CD4-positive, alpha-beta T cell treated with Interleukin-2 at 100 ng/mL for 4 hours (primary cell): Measurements from ENCODE around the gene SHC4.
A peak's percentile ranks its signal among the peaks of the same experiment; 100 is the strongest.
"Not testable (repeated sequence)": the region's sequence is repeated elsewhere in the genome, so short reads cannot be mapped to it uniquely, and the experiment has no call there.

Source experiments
- DNase-seq: peaks from one replicate; pipeline ENCODE4 v3.0.0-alpha.2; 2020; ENCODE audit warnings: low spot score

Gene SHC4

GRCh38 chr15:48883699-48884098, 80.0 kb downstream of the SHC4 start:
- DNase-seq = no peak

GRCh38 chr15:48880070-48880634, 83.6 kb downstream of the SHC4 start:
- no peak for DNase-seq

DNA sequence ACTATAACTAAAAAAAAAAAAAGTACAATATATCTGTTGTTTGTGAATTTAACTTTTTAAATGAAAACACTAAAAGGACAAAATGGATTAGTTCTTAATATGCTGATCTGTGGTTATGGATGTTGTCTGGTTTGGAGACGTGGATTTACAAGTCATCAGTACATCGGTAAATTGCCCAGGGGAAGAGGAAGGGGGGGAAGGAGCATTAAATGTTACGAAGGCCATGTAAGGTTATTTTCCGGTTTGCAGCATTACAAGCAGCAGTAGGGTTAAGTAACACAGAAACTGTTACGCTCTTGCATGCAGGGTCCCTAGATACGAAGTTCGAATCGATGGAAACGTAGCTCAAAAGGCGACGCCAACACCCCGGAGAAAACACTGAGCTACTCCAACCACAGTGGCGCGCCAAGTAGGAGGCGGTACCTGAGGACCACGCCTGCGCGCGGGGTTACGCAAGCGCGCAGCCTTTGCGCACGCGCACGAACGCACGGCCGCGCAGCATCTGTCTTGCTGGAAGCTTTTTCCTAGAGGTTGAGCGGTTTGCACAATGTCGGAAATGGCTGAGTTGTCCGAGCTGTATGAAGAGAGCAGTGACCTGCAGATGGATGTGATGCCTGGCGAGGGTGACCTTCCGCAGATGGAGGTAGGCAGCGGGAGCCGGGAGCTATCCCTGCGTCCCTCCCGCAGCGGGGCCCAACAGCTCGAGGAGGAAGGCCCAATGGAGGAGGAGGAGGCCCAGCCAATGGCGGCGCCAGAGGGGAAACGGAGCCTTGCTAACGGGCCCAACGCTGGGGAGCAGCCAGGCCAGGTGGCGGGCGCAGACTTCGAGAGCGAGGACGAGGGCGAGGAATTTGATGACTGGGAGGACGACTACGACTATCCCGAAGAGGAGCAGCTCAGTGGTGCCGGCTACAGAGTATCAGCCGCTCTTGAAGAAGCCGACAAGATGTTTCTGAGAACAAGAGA, 85.8 kb downstream of the SHC4 start, which contains the start of gene EID1:
Gene EID1 (plus strand): TSS at position 505 of the 966 bp plus-strand sequence. CDS start 43 bp downstream, at position 548.
- peak; percentile 93 for DNase-seq

DNA sequence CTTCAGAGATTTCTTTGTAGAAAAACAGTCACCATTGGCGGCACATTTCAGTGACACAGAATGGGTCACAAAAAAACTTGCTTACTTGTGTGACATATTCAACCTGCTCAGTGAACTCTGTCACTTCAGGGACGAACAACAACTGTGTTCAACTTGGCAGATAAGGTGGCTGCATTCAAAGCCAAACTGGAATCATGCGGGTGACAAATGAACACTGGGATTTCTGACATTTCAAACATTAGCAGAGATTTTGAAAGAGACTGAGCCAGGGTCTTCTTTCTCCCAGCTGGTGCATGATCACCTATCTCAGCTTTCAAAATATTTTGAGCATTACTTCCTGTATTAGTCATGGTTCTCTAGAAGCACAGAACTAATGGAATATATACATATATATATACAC, 87.7 kb downstream of the SHC4 start:
- DNase-seq = no peak

GRCh38 chr15:48875241-48875960, 88.3 kb downstream of the SHC4 start:
- DNase-seq = no peak

DNA sequence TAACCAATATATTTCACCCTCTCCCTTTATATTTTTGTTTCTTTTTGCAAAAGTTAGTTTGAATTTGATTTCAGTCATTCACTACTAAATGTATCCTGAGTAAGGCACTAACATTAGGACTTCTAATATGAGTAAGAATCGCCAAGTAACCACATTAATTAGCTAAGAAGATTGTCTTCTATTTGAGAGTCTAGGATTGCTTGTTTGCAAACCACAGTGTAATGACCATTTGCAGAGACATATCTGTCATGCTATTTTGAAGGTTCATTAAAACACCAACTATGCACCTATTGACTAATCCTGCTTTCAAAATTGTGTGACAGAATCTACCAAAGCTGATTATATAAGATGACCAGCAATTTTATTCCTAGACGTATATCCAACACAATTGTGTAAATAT, 91.1 kb downstream of the SHC4 start:
- no peak for DNase-seq

DNA sequence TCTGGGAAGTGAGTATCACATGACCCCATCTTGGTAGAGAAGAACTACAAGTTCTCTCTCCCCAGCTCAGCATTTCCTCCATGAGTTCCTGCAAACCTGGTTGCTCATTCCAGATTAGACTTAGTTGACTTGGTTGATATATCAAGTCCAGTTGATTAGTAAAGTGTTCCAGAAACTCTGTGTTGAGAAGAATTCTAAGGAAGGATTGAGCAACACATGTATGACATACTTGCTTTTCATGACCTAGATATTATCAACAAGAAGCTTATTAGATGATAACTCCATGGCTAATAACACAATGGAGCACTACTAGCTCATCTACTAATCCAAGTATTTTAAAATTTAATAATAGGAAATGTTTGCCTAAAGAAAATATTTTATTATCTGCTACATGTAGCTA, 92.2 kb downstream of the SHC4 start:
- DNase-seq = no peak

GRCh38 chr15:48869966-48870365, 93.8 kb downstream of the SHC4 start:
- no peak for DNase-seq

DNA sequence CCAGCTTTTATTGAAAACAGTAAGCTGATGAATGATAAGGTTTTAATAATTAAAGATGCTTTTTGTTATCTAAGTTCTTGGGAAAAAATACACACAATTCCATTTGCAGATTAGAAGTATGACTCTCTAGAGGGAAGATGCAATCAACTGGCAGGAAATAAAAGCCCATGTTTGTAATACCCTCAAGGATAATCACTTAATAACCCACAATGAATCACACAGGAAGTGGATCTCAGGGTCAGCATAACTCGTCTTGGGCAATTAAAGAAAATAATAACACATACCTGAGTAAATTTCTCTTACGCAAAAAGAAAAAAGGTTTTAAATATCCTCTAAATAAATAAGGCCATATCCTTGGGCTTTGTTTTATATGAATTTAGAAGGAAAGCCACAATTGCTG, 95.2 kb downstream of the SHC4 start:
- DNase-seq = no peak

GRCh38 chr15:48868023-48868422, 95.7 kb downstream of the SHC4 start:
- DNase-seq = no peak

- no peak for DNase-seq
Measured at GRCh38 chr15:48866141-48866563, 97.6 kb downstream of the SHC4 start.

DNA sequence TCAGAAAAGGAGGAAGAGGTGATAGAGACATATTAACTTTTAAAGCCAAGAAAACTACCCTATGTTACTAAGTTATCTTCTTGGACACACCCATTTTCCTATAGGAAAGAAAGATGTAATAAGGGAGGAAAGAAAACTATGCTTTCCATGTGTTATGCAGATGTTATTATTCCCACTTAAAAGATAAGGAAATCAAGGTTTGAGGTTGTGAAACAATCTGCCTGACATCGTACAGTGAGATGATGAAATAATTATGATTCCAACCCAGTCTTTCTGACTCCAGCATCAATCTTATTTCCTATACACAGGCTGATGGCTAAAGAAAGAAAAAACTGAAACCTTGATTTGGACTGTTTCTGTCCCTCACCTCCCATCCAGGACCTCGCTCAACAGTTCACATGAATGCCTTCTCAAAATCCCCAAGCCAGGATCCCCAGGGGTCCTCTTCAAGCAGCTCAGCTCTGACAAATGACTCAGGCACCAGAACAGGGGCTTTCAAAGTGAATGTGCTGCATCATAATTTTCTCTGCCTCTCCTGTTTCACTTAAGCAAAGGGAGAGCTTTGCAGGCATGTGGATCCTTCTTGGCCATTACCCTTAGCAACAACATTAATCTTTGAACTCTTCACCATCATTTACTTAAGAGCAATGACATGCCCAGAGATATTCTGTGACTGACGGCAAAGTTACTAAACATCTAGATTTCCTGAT, 98.2 kb downstream of the SHC4 start:
- DNase-seq = no peak

GRCh38 chr15:48862705-48863104, 101.0 kb downstream of the SHC4 start:
- DNase-seq = no peak

DNA sequence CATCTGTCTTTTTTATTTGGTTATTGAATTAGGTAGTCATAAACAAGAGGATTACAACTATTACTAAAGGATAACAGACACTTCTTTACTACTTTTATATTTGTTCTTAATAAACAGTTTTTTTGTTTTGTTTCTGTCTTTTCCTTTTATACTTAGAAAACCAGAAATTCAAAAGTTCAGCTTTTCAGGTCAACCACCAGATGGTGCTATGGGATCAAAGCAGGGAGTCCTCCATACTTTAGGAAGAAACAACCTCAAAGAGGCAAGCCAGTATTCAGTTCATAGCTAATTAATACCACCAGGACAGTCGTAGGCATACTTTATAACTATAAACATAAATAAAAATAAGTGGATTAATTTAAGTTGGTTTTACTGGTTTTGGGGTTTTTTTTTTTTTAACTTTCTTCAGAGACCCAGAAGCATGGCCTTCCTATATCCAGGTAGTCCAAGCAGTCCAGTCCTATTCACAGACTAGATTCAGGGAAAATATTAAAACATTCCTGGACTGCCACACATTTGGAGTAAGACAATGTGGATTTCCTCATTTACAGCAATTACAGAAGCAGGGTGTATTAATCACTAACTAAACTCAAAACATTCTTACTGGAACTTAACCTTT, 101.8 kb downstream of the SHC4 start:
- peak; percentile 73 for DNase-seq

DNA sequence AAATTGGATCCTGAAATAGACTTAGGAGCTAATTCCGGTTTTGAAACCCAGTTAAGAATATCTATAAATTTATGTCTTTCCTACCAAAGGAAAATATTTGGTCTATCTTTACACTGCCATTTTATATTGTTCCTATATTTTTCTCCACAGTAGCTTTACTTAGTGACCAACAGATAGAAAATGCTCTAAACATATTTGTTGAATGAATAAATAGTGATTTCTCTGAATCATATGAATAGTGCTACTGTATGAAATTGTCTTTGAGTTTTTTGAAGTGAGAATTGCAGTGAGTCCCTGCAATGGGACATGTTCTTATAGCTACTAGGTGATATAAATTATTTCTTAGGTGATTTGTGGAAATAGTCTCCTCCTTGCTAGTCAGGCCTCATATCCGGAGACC, 104.3 kb downstream of the SHC4 start:
- no peak for DNase-seq

DNA sequence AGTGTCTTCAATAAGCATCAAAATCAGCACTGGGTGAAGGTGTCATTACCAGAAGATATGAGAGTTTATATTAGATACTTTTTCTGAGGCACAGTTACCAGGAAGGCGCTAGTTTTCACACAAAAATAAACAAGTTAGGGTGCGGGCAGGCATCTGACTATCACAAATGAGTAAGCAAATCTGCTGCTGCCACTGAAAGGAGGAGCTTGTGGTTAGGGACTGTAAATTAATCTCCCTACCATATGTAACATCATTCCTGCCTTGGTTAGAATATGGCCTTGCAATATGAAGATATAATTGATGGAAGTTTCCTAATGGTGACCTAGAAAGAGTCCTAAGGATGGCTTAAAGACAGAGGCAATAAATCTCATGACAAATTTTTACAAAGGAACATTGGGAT, 105.3 kb downstream of the SHC4 start:
- no peak for DNase-seq

GRCh38 chr15:48856942-48857341, 106.8 kb downstream of the SHC4 start:
- DNase-seq = no peak

DNA sequence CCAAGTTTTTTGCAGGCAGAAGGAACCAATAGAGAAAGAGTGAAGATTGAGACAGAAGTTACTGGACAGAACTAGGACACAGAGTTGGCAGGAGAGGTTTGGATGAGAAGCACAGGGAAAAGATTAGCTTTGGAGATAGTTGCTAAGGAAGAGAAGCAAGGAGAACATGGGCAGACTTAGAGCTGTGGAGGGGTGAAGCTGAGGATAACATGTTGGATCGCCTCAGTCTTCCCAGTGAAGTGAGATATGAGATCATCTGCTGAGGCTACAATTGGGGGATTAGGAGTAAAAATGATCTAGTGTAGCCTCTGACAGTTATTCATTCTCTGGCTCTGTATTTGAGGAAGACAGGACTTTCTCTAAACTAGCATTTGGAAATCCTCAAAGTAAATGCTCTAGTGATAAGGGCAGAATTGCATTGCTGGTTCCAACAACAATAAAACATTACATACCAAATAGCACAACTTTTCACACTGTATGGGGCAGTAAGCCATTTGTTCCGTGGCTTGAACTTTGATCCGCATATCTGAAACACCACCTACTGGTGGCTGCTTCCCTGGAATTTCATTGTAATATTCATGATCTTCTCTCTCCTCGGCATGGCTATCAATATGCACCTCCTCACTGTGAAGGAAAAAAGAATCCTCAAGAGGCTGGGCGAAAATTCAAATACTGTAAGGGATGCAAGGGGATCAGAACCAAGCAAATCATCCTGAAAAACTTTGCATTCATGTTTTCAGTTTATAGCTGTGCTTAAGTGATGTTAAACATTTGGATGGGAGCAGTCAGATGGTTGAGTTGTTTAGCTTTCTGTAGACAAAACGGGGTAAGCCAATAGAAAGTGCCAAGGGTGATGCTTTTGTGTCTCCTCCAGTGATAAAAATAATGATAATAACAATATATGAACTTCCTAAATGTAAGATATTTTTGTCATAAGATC, 107.9 kb downstream of the SHC4 start:
- DNase-seq = no peak

DNA sequence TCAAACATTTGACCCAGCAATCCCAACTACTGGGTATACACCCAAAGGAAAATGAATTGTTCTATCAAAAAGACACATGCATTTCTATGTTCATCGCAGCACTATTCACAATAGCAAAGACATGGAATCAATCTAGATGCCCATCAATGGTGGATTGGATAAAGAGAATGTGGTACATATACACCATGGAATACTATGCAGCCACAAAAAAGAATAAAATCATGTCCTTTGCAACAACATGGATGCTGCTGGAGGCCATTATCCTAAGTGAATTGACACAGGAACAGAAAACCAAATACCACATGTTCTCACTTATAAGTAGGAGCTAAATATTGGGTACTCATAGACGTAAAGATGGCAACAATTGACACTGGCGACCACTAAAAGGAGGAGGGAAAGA, 109.3 kb downstream of the SHC4 start:
- DNase-seq = not testable (repeated sequence)

GRCh38 chr15:48851956-48852355, 111.8 kb downstream of the SHC4 start:
- DNase-seq = no peak

GRCh38 chr15:48850648-48851047, 113.1 kb downstream of the SHC4 start:
- no peak for DNase-seq
